Transverse colon (tissue), 3 donors: ENCODE results near the gene VSX2.
A peak's percentile ranks its signal among the peaks of the same experiment; 100 is the strongest.

Experiments used
- CTCF ChIP-seq, 5 experiments: fragments of 200-600 bp in 3 of 5; fragments of 450-650 bp in 2 of 5; sonication (generic) in 3 of 5; IDR thresholded peaks; 1 replicate in 2 of 5; 2 replicates in 3 of 5; pipeline ENCODE4 v1.5.1; 2016 to 2017; ENCODE audit warnings: antibody characterized with exemption in 5 of 5, inconsistent platforms in 3 of 5, mild to moderate bottlenecking in 2 of 5, moderate library complexity in 1 of 5
- POLR2A ChIP-seq: fragments of 450-650 bp; IDR thresholded peaks from one replicate; pipeline ENCODE4 v1.6.1; 2016; ENCODE audit warnings: antibody characterized with exemption, mild to moderate bottlenecking, moderate library complexity

GRCh38 chr14:74302634-74303569, 63.7 kb downstream of the VSX2 start, which contains the start of gene ABCD4:
- TF ChIP-seq CTCF (IDR thresholded peaks at IDR 0.05): peak in 3 of 5 experiments; percentile 7 to 31 (median 26)
- peak; percentile 84 for TF ChIP-seq POLR2A
